Left ventricle myocardium superior (tissue), 1 donor: ENCODE measurements around the gene CNDP1. TPM values are rescaled to one million over a fixed set of nuclear protein-coding genes. Genes with fewer than 3 reads are reported as not detected.

Experiments
- ATAC-seq: fragments of 200-7000 bp; cut with Tn5 transposase; one replicate; pipeline ENCODE4 v1.9.1; 2020; ENCODE audit warnings: mild to moderate bottlenecking, moderate library complexity
- DNase-seq: peaks from one replicate; pipeline ENCODE4 v3.0.0-alpha.2; 2020
- intact Hi-C: fragments of 100-400 bp; cut with micrococcal nuclease; formaldehyde crosslinking; loops from one replicate; pipeline ENCODE4 v1.11.0; 2022
- total RNA-seq: library from RNA; stranded (reverse); fragmentation: NEBNext Ultra II Directional; extraction: Animal tissue kit (Norgen Biotek cat#: 25700); gene quantifications from one replicate; pipeline ENCODE4 v1.2.1, GENCODE V29; 2021
- donor health status: DM: no; HTN: yes; CAD: no; lungs with severe emphysema.

CNDP1 gene
- total RNA-seq, 1 donor from 2014 or later, result not detected

DNA sequence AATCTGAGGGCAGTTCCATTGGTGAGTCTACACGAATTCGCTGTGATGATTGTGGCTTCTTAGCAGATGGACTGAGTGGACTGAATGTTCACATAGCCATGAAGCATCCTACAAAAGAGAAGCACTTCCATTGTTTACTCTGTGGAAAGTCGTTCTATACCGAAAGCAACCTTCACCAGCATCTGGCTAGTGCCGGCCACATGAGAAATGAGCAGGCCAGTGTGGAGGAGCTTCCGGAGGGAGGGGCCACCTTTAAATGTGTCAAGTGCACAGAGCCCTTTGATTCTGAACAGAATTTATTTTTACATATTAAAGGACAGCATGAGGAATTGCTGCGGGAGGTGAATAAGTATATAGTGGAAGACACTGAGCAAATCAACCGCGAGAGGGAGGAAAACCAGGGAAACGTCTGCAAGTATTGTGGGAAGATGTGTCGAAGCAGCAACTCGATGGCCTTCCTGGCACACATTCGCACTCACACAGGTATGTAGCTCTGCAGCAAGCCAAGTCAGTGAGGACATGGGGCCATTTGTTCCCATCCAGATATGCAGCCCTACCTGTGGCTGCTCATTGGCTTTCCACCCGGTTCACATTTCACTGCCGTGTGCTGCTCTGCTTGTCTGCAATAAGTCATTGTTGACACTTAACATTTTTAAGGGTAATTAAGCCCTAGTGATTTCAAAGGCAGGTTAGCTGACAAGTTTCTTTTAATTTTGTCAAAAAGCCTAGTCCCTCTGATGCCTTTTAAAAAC lies 101.1 kb downstream of the CNDP1 start:
- intact Hi-C loops, result no loop called here
- ATAC-seq (no peak), DNase-seq (no peak)

Other genes starting within 250 kb of the CNDP1 start
- gene CYB5A, start 242.5 kb upstream of the CNDP1 start, total RNA-seq, result 103 TPM
- gene C18orf63, start 218.7 kb upstream of the CNDP1 start, total RNA-seq, result not detected
- gene DIPK1C, start 77.2 kb upstream of the CNDP1 start, total RNA-seq, result 6.3 TPM
- gene CNDP2, start 38.1 kb upstream of the CNDP1 start, total RNA-seq, result 63.5 TPM
- 12.0 TPM for gene ZNF407, start 63.4 kb downstream of the CNDP1 start, total RNA-seq